AG04450 (cell line): Measurements from ENCODE around the gene PPP3R1. TPM values are rescaled to one million over a fixed set of nuclear protein-coding genes. Genes with fewer than 3 reads are reported as not detected.
A peak's percentile ranks its signal among the peaks of the same experiment; 100 is the strongest.

Experiments
- CTCF ChIA-PET: fragments of 300-600, 350-600 bp; formaldehyde crosslinking; extraction: SDS; loops from one replicate; lab custom pipeline; 2022; ENCODE audit warnings: antibody characterized with exemption, inconsistent platforms; lab: Charles Lee
- POLR2A ChIA-PET: fragments of 350-600 bp; formaldehyde crosslinking; extraction: SDS; loops from one replicate; lab custom pipeline; 2021; ENCODE audit warnings: antibody characterized with exemption, inconsistent platforms; lab: Yijun Ruan, JAX
- DNase-seq: peaks from one replicate; pipeline ENCODE4 v3.0.0-alpha.2; 2011; ENCODE audit warnings: low read depth, low spot score
- H3K27ac ChIP-seq: one replicate; pipeline ENCODE4 v1.5.1; 2012; ENCODE audit warnings: low read depth, low read length, control low read depth
- H3K27me3 ChIP-seq: one replicate; pipeline ENCODE4 v1.6.0; 2012; ENCODE audit warnings: low read length; ENCODE audit not compliant: control insufficient read depth, insufficient read depth
- H3K4me3 ChIP-seq: 2 replicates; pipeline ENCODE4 v1.5.1; 2011; ENCODE audit warnings: mild to moderate bottlenecking, low read depth, low read length, control low read depth
- H3K9me3 ChIP-seq: 2 replicates; pipeline ENCODE4 v1.5.1; 2012; ENCODE audit warnings: low read length; ENCODE audit not compliant: control insufficient read depth, insufficient read depth
- polyA plus RNA-seq: library from polyadenylated mRNA; depleted of rRNA; stranded (reverse); fragments of >200 nt; gene quantifications from 2 replicates; pipeline ENCODE4 v1.2.3, GENCODE V29; 2011
- TF ChIP-seq, protein P1 (sequence below): IDR thresholded peaks from 2 replicates; pipeline ENCODE4 v1.5.1; 2011; ENCODE audit warnings: low read depth, low read length, control low read depth, inconsistent platforms

PPP3R1 gene
- polyA plus RNA-seq, 1 experiment, result 24.9 TPM

- H3K4me3 ChIP-seq, result no peak overlapping the region
- H3K27me3 ChIP-seq, result no peaks in the 10 kb centered on the region
- H3K9me3 ChIP-seq, result no peaks in the 10 kb centered on the region
- ChIA-PET CTCF (interaction anchor here (1.0 to 4.8 kb wide), 8 partner anchors 8 to 238 kb away, joined by 3 to 38 read pairs (median 5); no protein-coding TSS in a partner anchor), POLR2A (no interaction called here)
- TF ChIP-seq, protein P1, sequence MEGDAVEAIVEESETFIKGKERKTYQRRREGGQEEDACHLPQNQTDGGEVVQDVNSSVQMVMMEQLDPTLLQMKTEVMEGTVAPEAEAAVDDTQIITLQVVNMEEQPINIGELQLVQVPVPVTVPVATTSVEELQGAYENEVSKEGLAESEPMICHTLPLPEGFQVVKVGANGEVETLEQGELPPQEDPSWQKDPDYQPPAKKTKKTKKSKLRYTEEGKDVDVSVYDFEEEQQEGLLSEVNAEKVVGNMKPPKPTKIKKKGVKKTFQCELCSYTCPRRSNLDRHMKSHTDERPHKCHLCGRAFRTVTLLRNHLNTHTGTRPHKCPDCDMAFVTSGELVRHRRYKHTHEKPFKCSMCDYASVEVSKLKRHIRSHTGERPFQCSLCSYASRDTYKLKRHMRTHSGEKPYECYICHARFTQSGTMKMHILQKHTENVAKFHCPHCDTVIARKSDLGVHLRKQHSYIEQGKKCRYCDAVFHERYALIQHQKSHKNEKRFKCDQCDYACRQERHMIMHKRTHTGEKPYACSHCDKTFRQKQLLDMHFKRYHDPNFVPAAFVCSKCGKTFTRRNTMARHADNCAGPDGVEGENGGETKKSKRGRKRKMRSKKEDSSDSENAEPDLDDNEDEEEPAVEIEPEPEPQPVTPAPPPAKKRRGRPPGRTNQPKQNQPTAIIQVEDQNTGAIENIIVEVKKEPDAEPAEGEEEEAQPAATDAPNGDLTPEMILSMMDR, result no peak
- DNase-seq, result no peak
- H3K27ac ChIP-seq, result no peak overlapping the region
Measured at GRCh38 chr2:68293024-68293423, 40.7 kb upstream of the PPP3R1 start.

DNA sequence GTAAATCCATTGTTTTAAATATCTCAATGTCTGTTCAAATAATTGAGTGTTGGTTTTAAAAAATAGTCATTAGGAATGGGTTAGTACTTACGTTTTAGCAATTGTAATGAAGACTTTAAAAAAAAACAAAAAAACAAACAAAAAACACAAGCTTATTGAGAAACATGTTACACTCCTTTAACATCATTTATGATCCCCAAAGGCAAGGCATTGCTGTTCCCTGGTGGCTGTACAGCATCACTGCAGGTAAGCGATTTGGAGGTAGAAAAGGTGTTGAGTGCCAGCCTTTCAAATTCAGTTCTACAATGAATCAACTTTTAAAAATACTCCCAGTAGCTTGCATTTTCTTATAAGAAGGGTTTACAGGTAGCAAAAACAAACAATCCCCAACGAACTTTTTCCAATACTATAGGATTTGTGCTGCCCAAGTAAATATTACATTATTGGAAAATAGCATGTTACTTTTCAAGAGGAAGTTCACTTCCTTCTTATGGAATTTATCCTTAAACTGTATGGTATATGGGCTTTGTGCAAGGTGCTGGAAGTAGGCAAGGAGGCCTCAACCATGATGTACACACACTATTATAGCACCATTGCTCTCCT, 39.9 kb upstream of the PPP3R1 start:
- POLR2A ChIA-PET, result interaction anchor here (0.6 kb wide), 1 partner anchor 81 kb away, joined by 3 read pairs; no protein-coding TSS in a partner anchor
- H3K4me3 ChIP-seq, result no peak overlapping the region

GRCh38 chr2:68291314-68291713, 39.0 kb upstream of the PPP3R1 start:
- ChIA-PET CTCF (interaction anchor here (0.8 to 4.8 kb wide), 9 partner anchors 9 to 171 kb away, joined by 3 to 38 read pairs (median 4); partner anchors contain the start of gene PNO1), POLR2A (no interaction called here)
- no peak overlapping the region for H3K27ac ChIP-seq

More for the DNA sequence above, 39.9 kb upstream of the PPP3R1 start:
- TF ChIP-seq, protein P1, result peak; percentile 81
- H3K9me3 ChIP-seq, result no peaks in the 10 kb centered on the region
- DNase-seq, result no peak
- no peak overlapping the region for H3K27ac ChIP-seq
- CTCF ChIA-PET, result interaction anchor here (0.5 to 4.8 kb wide), 26 partner anchors 9 to 721 kb away, joined by 3 to 38 read pairs (median 4); partner anchors contain the start of genes ANTXR1 and PNO1
- no peaks in the 10 kb centered on the region for H3K27me3 ChIP-seq

DNA sequence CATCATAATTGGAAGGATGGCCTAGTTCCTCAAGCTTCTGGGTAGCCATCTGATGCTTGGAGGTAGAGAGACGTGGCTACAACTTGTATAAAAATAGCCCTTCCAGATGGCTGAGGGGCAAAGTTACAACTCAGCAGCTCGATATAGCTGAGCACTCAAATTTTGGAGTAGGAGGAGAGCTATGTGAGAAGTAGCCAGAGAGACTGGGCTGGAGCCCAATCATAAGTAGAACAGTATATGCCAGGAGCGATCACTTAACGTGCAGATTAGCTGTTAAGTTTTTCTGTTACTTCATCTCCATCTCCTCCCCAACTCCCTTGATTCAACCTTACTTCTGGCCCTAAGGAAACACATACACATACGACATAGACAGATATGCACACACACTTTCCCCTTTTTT, 38.6 kb upstream of the PPP3R1 start:
- ChIA-PET POLR2A (no interaction called here), CTCF (interaction anchor here (1.0 to 4.8 kb wide), 7 partner anchors 8 to 169 kb away, joined by 3 to 38 read pairs (median 4); no protein-coding TSS in a partner anchor)
- DNase-seq, result no peak

More at GRCh38 chr2:68291314-68291713, 39.0 kb upstream of the PPP3R1 start:
- H3K4me3 ChIP-seq, result no peak overlapping the region
- no peak for DNase-seq
- H3K9me3 ChIP-seq, result no peaks in the 10 kb centered on the region
- TF ChIP-seq, protein P1, result no peak
- H3K27me3 ChIP-seq, result no peaks in the 10 kb centered on the region

More for the DNA sequence above, 38.6 kb upstream of the PPP3R1 start:
- Histone ChIP-seq H3K4me3 (no peak overlapping the region), H3K9me3 (no peaks in the 10 kb centered on the region), H3K27ac (no peak overlapping the region), H3K27me3 (no peaks in the 10 kb centered on the region)
- TF ChIP-seq, protein P1, result no peak
